H9 (cell line): ENCODE results near the gene CHMP4B. TPM values are rescaled to one million over a fixed set of nuclear protein-coding genes. Genes with fewer than 3 reads are reported as not detected.

Experiments used
- DNase-seq: peaks from one replicate; pipeline ENCODE4 v3.0.0-alpha.2; 2017
- H2AFZ ChIP-seq: one replicate; pipeline ENCODE4 v1.6.1; 2013; ENCODE audit warnings: mild to moderate bottlenecking, low read length, control low read depth, moderate library complexity
- H2AK5ac ChIP-seq: 2 replicates; pipeline ENCODE4 v1.6.1; 2013; ENCODE audit warnings: low read length, control low read depth, mixed read lengths; ENCODE audit not compliant: insufficient read length
- H2BK120ac ChIP-seq: one replicate; pipeline ENCODE4 v1.6.1; 2013; ENCODE audit warnings: low read depth, mild to moderate bottlenecking, low read length, control low read depth, inconsistent platforms; ENCODE audit not compliant: poor library complexity, severe bottlenecking
- H2BK12ac ChIP-seq: 2 replicates; pipeline ENCODE4 v1.6.1; 2013; ENCODE audit warnings: low read length, control low read depth, mixed read lengths, low read depth; ENCODE audit not compliant: insufficient read length
- H2BK15ac ChIP-seq: 2 replicates; pipeline ENCODE4 v1.6.1; 2013; ENCODE audit warnings: low read depth, low read length, control low read depth
- H2BK20ac ChIP-seq: one replicate; pipeline ENCODE4 v1.6.1; 2013; ENCODE audit warnings: low read depth, mild to moderate bottlenecking, low read length, control low read depth, inconsistent platforms; ENCODE audit not compliant: poor library complexity, severe bottlenecking
- H2BK5ac ChIP-seq: 2 replicates; pipeline ENCODE4 v1.6.1; 2013; ENCODE audit warnings: low read length, control low read depth, mixed read lengths; ENCODE audit not compliant: insufficient read length
- H3K14ac ChIP-seq: 2 replicates; pipeline ENCODE4 v1.6.1; 2013; ENCODE audit warnings: low read length, control low read depth; ENCODE audit not compliant: insufficient read depth
- H3K18ac ChIP-seq: 2 replicates; pipeline ENCODE4 v1.6.1; 2013; ENCODE audit warnings: low read depth, mild to moderate bottlenecking, mixed read lengths, low read length, control low read depth; ENCODE audit not compliant: insufficient read length
- H3K23ac ChIP-seq: 2 replicates; pipeline ENCODE4 v1.6.1; 2013; ENCODE audit warnings: low read length, control low read depth, mixed read lengths, low read depth; ENCODE audit not compliant: insufficient read length
- H3K23me2 ChIP-seq: 2 replicates; pipeline ENCODE4 v1.6.1; 2013; ENCODE audit warnings: low read depth, mild to moderate bottlenecking, mixed read lengths, low read length, control low read depth; ENCODE audit not compliant: insufficient read length, poor library complexity, severe bottlenecking
- H3K27ac ChIP-seq: 2 replicates; pipeline ENCODE4 v1.5.1; 2013; ENCODE audit warnings: low read length, control low read depth, mixed read lengths, low read depth; ENCODE audit not compliant: insufficient read length
- H3K27me3 ChIP-seq: 2 replicates; pipeline ENCODE4 v1.6.1; 2013; ENCODE audit warnings: low read length, control low read depth, inconsistent platforms; ENCODE audit not compliant: insufficient read depth
- H3K4ac ChIP-seq: 2 replicates; pipeline ENCODE4 v1.6.1; 2013; ENCODE audit warnings: low read depth, mild to moderate bottlenecking, control low read depth, inconsistent platforms, low read length, moderate library complexity
- H3K4me1 ChIP-seq: 2 replicates; pipeline ENCODE4 v1.6.1; 2013; ENCODE audit warnings: low read length, control low read depth, inconsistent platforms; ENCODE audit not compliant: insufficient read depth
- H3K4me2 ChIP-seq: 2 replicates; pipeline ENCODE4 v1.6.1; 2013; ENCODE audit warnings: low read length, control low read depth, mixed read lengths; ENCODE audit not compliant: insufficient read length, insufficient read depth
- H3K56ac ChIP-seq: 2 replicates; pipeline ENCODE4 v1.6.1; 2013; ENCODE audit warnings: low read depth, mild to moderate bottlenecking, mixed read lengths, low read length, control low read depth; ENCODE audit not compliant: insufficient read length
- H3K79me1 ChIP-seq: 2 replicates; pipeline ENCODE4 v1.6.1; 2013; ENCODE audit warnings: low read depth, mild to moderate bottlenecking, moderate library complexity, low read length, control low read depth, inconsistent platforms; ENCODE audit not compliant: insufficient read depth, poor library complexity, severe bottlenecking
- H3K79me2 ChIP-seq: 2 replicates; pipeline ENCODE4 v1.6.1; 2013; ENCODE audit warnings: low read length, control low read depth, inconsistent platforms; ENCODE audit not compliant: insufficient read depth
- H3K9ac ChIP-seq: 2 replicates; pipeline ENCODE4 v1.6.1; 2013; ENCODE audit warnings: low read length, control low read depth, mixed read lengths; ENCODE audit not compliant: insufficient read length; ENCODE audit errors: extremely low read depth
- H3K9me3 ChIP-seq: one replicate; pipeline ENCODE4 v1.6.1; 2013; ENCODE audit warnings: low read depth, low read length, inconsistent platforms; ENCODE audit not compliant: control insufficient read depth
- H3T11ph ChIP-seq: one replicate; pipeline ENCODE4 v1.6.1; 2013; ENCODE audit warnings: mild to moderate bottlenecking, low read length, control low read depth, inconsistent platforms
- H4K20me1 ChIP-seq: one replicate; pipeline ENCODE4 v1.6.1; 2013; ENCODE audit not compliant: control insufficient read depth, insufficient read length, insufficient read depth
- H4K5ac ChIP-seq: 2 replicates; pipeline ENCODE4 v1.6.1; 2013; ENCODE audit warnings: low read depth, mild to moderate bottlenecking, mixed read lengths, low read length, control low read depth; ENCODE audit not compliant: insufficient read length
- H4K8ac ChIP-seq: replicated peaks from 2 replicates; pipeline ENCODE4 v1.6.1; 2013; ENCODE audit warnings: low read length, control low read depth, mixed read lengths, low read depth; ENCODE audit not compliant: insufficient read length
- H4K91ac ChIP-seq: 2 replicates; pipeline ENCODE4 v1.6.1; 2013; ENCODE audit warnings: low read depth, mild to moderate bottlenecking, moderate library complexity, mixed read lengths, low read length, control low read depth; ENCODE audit not compliant: insufficient read length
- H3K27ac Mint-ChIP-seq, 3 experiments: 2 replicates in 2 of 3; 3 replicates in 1 of 3; pipeline ENCODE4 v1.8.0; 2020 to 2021; ENCODE audit warnings: mixed read lengths in 3 of 3, mild to moderate bottlenecking in 1 of 3, moderate library complexity in 1 of 3
- H3K27me3 Mint-ChIP-seq: 2 replicates; pipeline ENCODE4 v1.8.0; 2021; ENCODE audit warnings: low read depth, mild to moderate bottlenecking, moderate library complexity, mixed read lengths
- H3K36me3 Mint-ChIP-seq, 3 experiments: 2 replicates in 2 of 3; 3 replicates in 1 of 3; pipeline ENCODE4 v1.8.0; 2020 to 2021; ENCODE audit warnings: low read depth in 3 of 3, mixed read lengths in 3 of 3; ENCODE audit not compliant: insufficient read depth in 1 of 3
- H3K4me1 Mint-ChIP-seq, 2 experiments: 2 replicates each; pipeline ENCODE4 v1.8.0; 2020; ENCODE audit warnings: mixed read lengths in 2 of 2
- H3K4me3 Mint-ChIP-seq, 2 experiments: 2 replicates in 1 of 2; 3 replicates in 1 of 2; pipeline ENCODE4 v1.8.0; 2020 to 2021; ENCODE audit warnings: mild to moderate bottlenecking in 2 of 2, mixed read lengths in 2 of 2, moderate library complexity in 1 of 2
- H3K9me3 Mint-ChIP-seq, 2 experiments: 2 replicates in 1 of 2; 3 replicates in 1 of 2; pipeline ENCODE4 v1.8.0; 2020; ENCODE audit warnings: mild to moderate bottlenecking in 2 of 2, mixed read lengths in 2 of 2, moderate library complexity in 1 of 2
- CTCF ChIP-seq: fragments of 200-600 bp; sonication (generic); conservative IDR thresholded peaks from 3 replicates; pipeline ENCODE4 v1.8.0; 2021; ENCODE audit warnings: antibody characterized with exemption, mild to moderate bottlenecking
- WGBS: extraction: QIAGEN DNeasy Blood & Tissue Kit; methylation state at CpG from one replicate; pipeline ENCODE4 v1.1.7; 2013; ENCODE audit warnings: missing lambda C conversion rate, low lambda C conversion rate, mixed read lengths; ENCODE audit not compliant: insufficient read length; ENCODE audit errors: extremely low coverage; 5-methylcytosine and 5-hydroxymethylcytosine counted together
- total RNA-seq: library from RNA; stranded (reverse); gene quantifications from 2 replicates; pipeline ENCODE4 v1.2.1, GENCODE V29; 2021

Gene CHMP4B
- total RNA-seq, 1 experiment from 2014 or later, result 94.9 TPM

DNA sequence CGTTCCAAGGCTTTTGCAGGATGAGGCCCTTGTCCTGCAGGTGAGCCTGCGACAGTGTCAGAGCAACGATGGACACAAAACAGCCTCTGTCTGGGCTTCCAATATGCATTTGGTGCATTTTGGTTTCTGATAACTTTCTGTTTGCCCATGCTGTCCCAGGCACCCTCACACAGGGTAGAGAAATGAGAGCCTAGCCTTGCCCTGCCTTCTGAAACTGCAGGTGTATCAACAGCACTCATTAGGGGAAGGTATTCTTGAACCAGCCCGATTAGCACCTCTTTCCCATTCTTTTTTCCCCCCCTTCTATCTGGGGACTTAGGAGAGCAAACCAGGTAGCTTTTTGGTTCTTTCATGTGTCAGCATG is 30.3 kb downstream of the CHMP4B start:
- H3K27ac ChIP-seq, result no peak overlapping the region
- H2BK120ac ChIP-seq, result no peak overlapping the region
- H4K5ac ChIP-seq, result no peak overlapping the region
- no peak overlapping the region for H2BK12ac ChIP-seq
- no peaks in the 10 kb centered on the region for H3K23me2 ChIP-seq
- H3K79me2 ChIP-seq, result no peaks in the 10 kb centered on the region; the same call in 1 of the 2 replicates
- no peak overlapping the region for H3K23ac ChIP-seq
- peaks cover 11% of the 10 kb centered on the region; the same call in 1 of the 2 replicates for H3K4me1 ChIP-seq
- no peaks in the 10 kb centered on the region for H3K9me3 Mint-ChIP-seq
- H3K14ac ChIP-seq, result peak overlapping the region; percentile 7; the same call in 1 of the 2 replicates
- no peaks in the 10 kb centered on the region for H4K20me1 ChIP-seq
- H3K9me3 ChIP-seq, result no peaks in the 10 kb centered on the region
- H2BK5ac ChIP-seq, result no peak overlapping the region
- no peak overlapping the region; a peak in 1 of 5 replicates for H3K4me3 Mint-ChIP-seq
- WGBS, result no CpG with 5 or more reads among the region's 4 CpGs
- H4K91ac ChIP-seq, result no peak overlapping the region
- no peak overlapping the region for H4K8ac ChIP-seq
- H3K27ac Mint-ChIP-seq, result peak overlapping the region in 1 of 3 experiments; percentile 31; a peak in 1 of 7 replicates
- no peak overlapping the region for H3K4me2 ChIP-seq
- H3K9ac ChIP-seq, result no peak overlapping the region
- H3K4me1 Mint-ChIP-seq, result peaks cover 54 to 67% of the 10 kb centered on the region in 2 experiments
- H2AK5ac ChIP-seq, result no peak overlapping the region
- H3K79me1 ChIP-seq, result peaks cover 3% of the 10 kb centered on the region
- H3K56ac ChIP-seq, result no peak overlapping the region
- H2AFZ ChIP-seq, result no peak overlapping the region
- no peaks in the 10 kb centered on the region; a peak in 2 of 7 replicates for H3K36me3 Mint-ChIP-seq
- no peak for DNase-seq
- H3K27me3 Mint-ChIP-seq, result no peaks in the 10 kb centered on the region
- no peak for TF ChIP-seq CTCF
- H3K4ac ChIP-seq, result no peak overlapping the region
- H3K27me3 ChIP-seq, result no peaks in the 10 kb centered on the region
- H2BK15ac ChIP-seq, result no peak overlapping the region
- no peak overlapping the region for H3K18ac ChIP-seq
- H2BK20ac ChIP-seq, result no peak overlapping the region
- no peak overlapping the region for H3T11ph ChIP-seq
